HG02678 (cell line): ENCODE data around the gene XYLT1.

Experiments used
- ATAC-seq: cut with Tn5 transposase; IDR thresholded peaks from one replicate; pipeline ENCODE4 v1.9.1; 2021; ENCODE audit warnings: mild to moderate bottlenecking, moderate library complexity; ENCODE audit not compliant: unreplicated experiment

The XYLT1 gene

GRCh38 chr16:17076818-17077498 lies 393.8 kb downstream of the XYLT1 start:
- no peak for ATAC-seq

- ATAC-seq = no peak
These were observed 394.5 kb downstream of the XYLT1 start for GRCh38 chr16:17076092-17076754.

GRCh38 chr16:17072104-17072503 lies 398.7 kb downstream of the XYLT1 start:
- ATAC-seq = no peak

- ATAC-seq = peak; percentile 71
These were observed 399.7 kb downstream of the XYLT1 start for GRCh38 chr16:17070882-17071592.

GRCh38 chr16:17069681-17070080 lies 401.1 kb downstream of the XYLT1 start:
- ATAC-seq = no peak

GRCh38 chr16:17068524-17068923 lies 402.2 kb downstream of the XYLT1 start:
- peak; percentile 39 for ATAC-seq

- no peak for ATAC-seq
These were observed 402.9 kb downstream of the XYLT1 start for GRCh38 chr16:17067882-17068281.

GRCh38 chr16:17063201-17064139 lies 407.3 kb downstream of the XYLT1 start:
- no peak for ATAC-seq

GRCh38 chr16:17062676-17063075 lies 408.1 kb downstream of the XYLT1 start:
- ATAC-seq = no peak

GRCh38 chr16:17061326-17061725 lies 409.4 kb downstream of the XYLT1 start:
- ATAC-seq = no peak

GRCh38 chr16:17058471-17058870 lies 412.3 kb downstream of the XYLT1 start:
- ATAC-seq = no peak

GRCh38 chr16:17056666-17057065 lies 414.1 kb downstream of the XYLT1 start:
- no peak for ATAC-seq

- no peak for ATAC-seq
These were observed 417.1 kb downstream of the XYLT1 start for GRCh38 chr16:17053536-17054160.
